NT2/D1 (cell line): ENCODE data around the gene DMD.

ENCODE experiments used
- SUZ12 ChIP-seq: IDR thresholded peaks from 2 replicates; pipeline ENCODE4 v1.6.1; 2011; ENCODE audit not compliant: insufficient read length, insufficient read depth; ENCODE audit errors: extremely low read depth
- YY1 ChIP-seq: IDR thresholded peaks from 2 replicates; pipeline ENCODE4 v1.6.1; 2011; ENCODE audit not compliant: insufficient read length, insufficient read depth
- ZNF274 ChIP-seq: IDR thresholded peaks from 2 replicates; pipeline ENCODE4 v1.6.1; 2011; ENCODE audit warnings: mild to moderate bottlenecking, low read depth, low read length

DNA sequence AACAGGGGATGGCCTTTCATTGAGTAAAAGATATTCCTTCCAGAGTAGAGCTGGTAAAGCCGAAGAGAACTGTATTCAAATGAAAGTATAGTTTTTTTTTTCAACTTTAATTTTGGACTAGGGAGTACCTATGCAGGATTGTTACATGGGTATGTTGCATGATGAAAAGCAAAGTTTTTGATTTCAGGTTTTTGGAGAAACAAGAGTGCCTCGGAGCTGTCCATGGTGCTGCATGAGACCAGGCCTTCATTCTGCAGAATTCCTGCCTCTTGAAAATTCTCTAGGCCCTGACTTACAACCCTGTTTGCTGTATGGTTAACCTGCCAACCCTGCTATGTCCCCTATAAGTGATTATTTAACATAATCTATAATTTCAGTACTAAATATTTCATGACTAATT lies 1073.8 kb downstream of the DMD start:
- no peak for TF ChIP-seq SUZ12
- TF ChIP-seq YY1: no peak
- TF ChIP-seq ZNF274: no peak
